SU-DHL-6 (cell line): ENCODE data around the gene LIMS4.
"Not testable (repeated sequence)": the region's sequence is repeated elsewhere in the genome, so short reads cannot be mapped to it uniquely, and the experiment has no call there.

Source experiments
- EZH2phosphoT487 ChIP-seq: fragments of 200-600 bp; sonication (generic), shearing (Covaris generic); conservative IDR thresholded peaks from 2 replicates; pipeline ENCODE4 v1.6.1; 2018; ENCODE audit warnings: mild to moderate bottlenecking, antibody characterized with exemption, low read length, moderate library complexity, mixed read lengths
- TF ChIP-seq, protein P1 (sequence below): fragments of 200-600 bp; sonication (generic); IDR thresholded peaks from one replicate; pipeline ENCODE4 v1.5.1; 2017; ENCODE audit warnings: antibody characterized with exemption, mild to moderate bottlenecking, low read length, moderate library complexity; ENCODE audit not compliant: insufficient read depth, poor library complexity, severe bottlenecking

DNA sequence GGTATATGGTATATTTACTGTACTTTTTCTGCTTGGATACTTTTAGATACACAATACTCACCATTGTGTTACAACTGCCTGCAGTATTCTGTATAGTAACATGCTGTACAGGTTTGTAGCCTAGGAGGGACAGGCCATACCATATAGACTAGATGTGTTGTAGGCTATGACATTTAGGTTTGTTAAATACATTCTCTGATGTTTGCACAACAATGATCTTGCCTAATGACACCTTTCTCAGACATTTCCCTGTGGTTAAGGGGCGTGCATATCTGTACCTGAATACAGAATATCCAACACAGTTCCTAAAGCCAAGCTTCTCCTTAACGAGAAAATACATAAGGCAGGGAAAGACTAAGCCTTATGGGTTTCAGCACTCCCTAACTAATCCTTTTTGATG, 10.2 kb downstream of the LIMS4 start:
- TF ChIP-seq, protein P1, sequence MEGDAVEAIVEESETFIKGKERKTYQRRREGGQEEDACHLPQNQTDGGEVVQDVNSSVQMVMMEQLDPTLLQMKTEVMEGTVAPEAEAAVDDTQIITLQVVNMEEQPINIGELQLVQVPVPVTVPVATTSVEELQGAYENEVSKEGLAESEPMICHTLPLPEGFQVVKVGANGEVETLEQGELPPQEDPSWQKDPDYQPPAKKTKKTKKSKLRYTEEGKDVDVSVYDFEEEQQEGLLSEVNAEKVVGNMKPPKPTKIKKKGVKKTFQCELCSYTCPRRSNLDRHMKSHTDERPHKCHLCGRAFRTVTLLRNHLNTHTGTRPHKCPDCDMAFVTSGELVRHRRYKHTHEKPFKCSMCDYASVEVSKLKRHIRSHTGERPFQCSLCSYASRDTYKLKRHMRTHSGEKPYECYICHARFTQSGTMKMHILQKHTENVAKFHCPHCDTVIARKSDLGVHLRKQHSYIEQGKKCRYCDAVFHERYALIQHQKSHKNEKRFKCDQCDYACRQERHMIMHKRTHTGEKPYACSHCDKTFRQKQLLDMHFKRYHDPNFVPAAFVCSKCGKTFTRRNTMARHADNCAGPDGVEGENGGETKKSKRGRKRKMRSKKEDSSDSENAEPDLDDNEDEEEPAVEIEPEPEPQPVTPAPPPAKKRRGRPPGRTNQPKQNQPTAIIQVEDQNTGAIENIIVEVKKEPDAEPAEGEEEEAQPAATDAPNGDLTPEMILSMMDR: not testable (repeated sequence)
- not testable (repeated sequence) for TF ChIP-seq EZH2phosphoT487
